ENCODE data around the gene SLC4A2. TPM values are rescaled to one million over a fixed set of nuclear protein-coding genes. Genes with fewer than 3 reads are reported as not detected.
"Not testable (repeated sequence)": the region's sequence is repeated elsewhere in the genome, so short reads cannot be mapped to it uniquely, and the experiment has no call there.

The SLC4A2 gene
- total RNA-seq, 1 donor from 2014 or later, result 83.1 TPM

GRCh38 chr7:151023232-151023631 lies 36.2 kb upstream of the SLC4A2 start:
- ATAC-seq, result no peak
- DNase-seq (ENCODE audit: low spot score), result no peak

- no peak for ATAC-seq
- no peak for DNase-seq (ENCODE audit: low spot score)
Measured at GRCh38 chr7:151024435-151025056, 34.8 kb upstream of the SLC4A2 start, which contains the start of gene ATG9B. ATG9B (minus strand) TSS chr7:151024494; CDS start chr7:151024423, 71 bp downstream.

GRCh38 chr7:151025924-151026671 lies 33.3 kb upstream of the SLC4A2 start:
- DNase-seq (ENCODE audit: low spot score) (no peak), ATAC-seq (no peak)

- not testable (repeated sequence) for DNase-seq (ENCODE audit: low spot score); ATAC-seq
Measured at GRCh38 chr7:151026771-151027727, 32.3 kb upstream of the SLC4A2 start.

GRCh38 chr7:151027728-151028130 lies 31.7 kb upstream of the SLC4A2 start:
- not testable (repeated sequence) for DNase-seq (ENCODE audit: low spot score); ATAC-seq

- peak; percentile 93 for ATAC-seq
- DNase-seq (ENCODE audit: low spot score), result peak; percentile 99
Measured at GRCh38 chr7:151028131-151028947, 31.1 kb upstream of the SLC4A2 start, which contains the start of gene ABCB8. ABCB8 (plus strand) TSS chr7:151028450; CDS start chr7:151028516, 66 bp downstream.

- no peak for ATAC-seq
Measured at GRCh38 chr7:151028948-151029501, 30.4 kb upstream of the SLC4A2 start.

GRCh38 chr7:151031011-151031410 lies 28.4 kb upstream of the SLC4A2 start:
- no peak for DNase-seq (ENCODE audit: low spot score)
- no peak for ATAC-seq

More at GRCh38 chr7:151028948-151029501, 30.4 kb upstream of the SLC4A2 start:
- no peak for DNase-seq (ENCODE audit: low spot score)

- ATAC-seq, result no peak
- DNase-seq (ENCODE audit: low spot score), result no peak
Measured at GRCh38 chr7:151032936-151033863, 26.2 kb upstream of the SLC4A2 start.

GRCh38 chr7:151033864-151034249 lies 25.5 kb upstream of the SLC4A2 start:
- DNase-seq (ENCODE audit: low spot score), result no peak

GRCh38 chr7:151034312-151035025 lies 24.9 kb upstream of the SLC4A2 start:
- no peak for DNase-seq (ENCODE audit: low spot score)

More at GRCh38 chr7:151033864-151034249, 25.5 kb upstream of the SLC4A2 start:
- ATAC-seq, result no peak

GRCh38 chr7:151035026-151035717 lies 24.2 kb upstream of the SLC4A2 start:
- no peak for DNase-seq (ENCODE audit: low spot score)

More at GRCh38 chr7:151034312-151035025, 24.9 kb upstream of the SLC4A2 start:
- ATAC-seq, result no peak

GRCh38 chr7:151035902-151036301 lies 23.5 kb upstream of the SLC4A2 start:
- DNase-seq (ENCODE audit: low spot score) (no peak), ATAC-seq (no peak)

More at GRCh38 chr7:151035026-151035717, 24.2 kb upstream of the SLC4A2 start:
- no peak for ATAC-seq

GRCh38 chr7:151038951-151039849 lies 20.2 kb upstream of the SLC4A2 start:
- DNase-seq (ENCODE audit: low spot score) (no peak), ATAC-seq (peak; percentile 56)

GRCh38 chr7:151039850-151040548 lies 19.4 kb upstream of the SLC4A2 start:
- ATAC-seq (peak; percentile 19), DNase-seq (ENCODE audit: low spot score) (no peak)
